Muscle of back (tissue), 11 donors: ENCODE results near the gene CACNA1C. TPM values are rescaled to one million over a fixed set of nuclear protein-coding genes. Genes with fewer than 3 reads are reported as not detected.
A peak's percentile ranks its signal among the peaks of the same experiment; 100 is the strongest.

Source experiments
- DNase-seq, 3 donors: peaks; one replicate each; pipeline versions ENCODE4 v3.0.0 to v3.0.0-alpha.2; 2013
- polyA plus RNA-seq, 10 donors: library from polyadenylated mRNA; unstranded; fragments of 120-200 nt; gene quantifications; one replicate each; pipeline ENCODE4 v1.2.1, GENCODE V29; 2013; ENCODE audit not compliant: insufficient read length in 10 of 10

CACNA1C gene
- polyA plus RNA-seq, 10 donors = 2.2 to 5.8 (median 3.5) TPM

- DNase-seq = no peak
Observed at GRCh38 chr12:2541631-2542204, 488.9 kb downstream of the CACNA1C start.

- no peak for DNase-seq
Observed at GRCh38 chr12:2543801-2544200, 491.0 kb downstream of the CACNA1C start.

- no peak for DNase-seq
Observed at GRCh38 chr12:2544230-2544629, 491.4 kb downstream of the CACNA1C start.

- no peak for DNase-seq
Observed at GRCh38 chr12:2547273-2548044, 494.7 kb downstream of the CACNA1C start.

- no peak for DNase-seq
Observed at GRCh38 chr12:2548081-2548480, 495.3 kb downstream of the CACNA1C start.

GRCh38 chr12:2550561-2551411 lies 498.0 kb downstream of the CACNA1C start:
- DNase-seq = peak in 1 of 3 donors; percentile 4

GRCh38 chr12:2551412-2551900 lies 498.7 kb downstream of the CACNA1C start:
- no peak for DNase-seq

GRCh38 chr12:2552000-2552756 lies 499.4 kb downstream of the CACNA1C start:
- DNase-seq = no peak

GRCh38 chr12:2553388-2554126 lies 500.8 kb downstream of the CACNA1C start:
- no peak for DNase-seq

- no peak for DNase-seq
Observed at GRCh38 chr12:2555487-2556082, 502.8 kb downstream of the CACNA1C start.

- DNase-seq = no peak
Observed at GRCh38 chr12:2557597-2557996, 504.8 kb downstream of the CACNA1C start.

GRCh38 chr12:2559931-2560330 lies 507.1 kb downstream of the CACNA1C start:
- DNase-seq = no peak

- no peak for DNase-seq
Observed at GRCh38 chr12:2560356-2560755, 507.6 kb downstream of the CACNA1C start.

- no peak for DNase-seq
Observed at GRCh38 chr12:2561367-2561766, 508.6 kb downstream of the CACNA1C start.

- DNase-seq = no peak
Observed at GRCh38 chr12:2562400-2562799, 509.6 kb downstream of the CACNA1C start.

GRCh38 chr12:2563709-2564108 lies 510.9 kb downstream of the CACNA1C start:
- DNase-seq = no peak

GRCh38 chr12:2566161-2566560 lies 513.4 kb downstream of the CACNA1C start:
- DNase-seq = no peak

- DNase-seq = no peak
Observed at GRCh38 chr12:2567711-2568110, 514.9 kb downstream of the CACNA1C start.

GRCh38 chr12:2570562-2570961 lies 517.8 kb downstream of the CACNA1C start:
- no peak for DNase-seq

GRCh38 chr12:2574355-2574935 lies 521.7 kb downstream of the CACNA1C start:
- no peak for DNase-seq
